Dermis microvascular lymphatic vessel endothelial cell (primary cell): Measurements from ENCODE around the gene SYNDIG1. TPM values are rescaled to one million over a fixed set of nuclear protein-coding genes. Genes with fewer than 3 reads are reported as not detected.

Experiments
- DNase-seq, 2 donors: peaks; one replicate each; pipeline versions ENCODE4 v3.0.0 to v3.0.0-alpha.2; 2010; ENCODE audit warnings: low read depth in 2 of 2
- total RNA-seq: library from RNA; depleted of rRNA; stranded (reverse); fragments of >200 nt; gene quantifications from 2 replicates; pipeline ENCODE4 v1.2.1, GENCODE V29; 2014

SYNDIG1 gene
- total RNA-seq, 1 donor from 2014 or later: not detected

DNA sequence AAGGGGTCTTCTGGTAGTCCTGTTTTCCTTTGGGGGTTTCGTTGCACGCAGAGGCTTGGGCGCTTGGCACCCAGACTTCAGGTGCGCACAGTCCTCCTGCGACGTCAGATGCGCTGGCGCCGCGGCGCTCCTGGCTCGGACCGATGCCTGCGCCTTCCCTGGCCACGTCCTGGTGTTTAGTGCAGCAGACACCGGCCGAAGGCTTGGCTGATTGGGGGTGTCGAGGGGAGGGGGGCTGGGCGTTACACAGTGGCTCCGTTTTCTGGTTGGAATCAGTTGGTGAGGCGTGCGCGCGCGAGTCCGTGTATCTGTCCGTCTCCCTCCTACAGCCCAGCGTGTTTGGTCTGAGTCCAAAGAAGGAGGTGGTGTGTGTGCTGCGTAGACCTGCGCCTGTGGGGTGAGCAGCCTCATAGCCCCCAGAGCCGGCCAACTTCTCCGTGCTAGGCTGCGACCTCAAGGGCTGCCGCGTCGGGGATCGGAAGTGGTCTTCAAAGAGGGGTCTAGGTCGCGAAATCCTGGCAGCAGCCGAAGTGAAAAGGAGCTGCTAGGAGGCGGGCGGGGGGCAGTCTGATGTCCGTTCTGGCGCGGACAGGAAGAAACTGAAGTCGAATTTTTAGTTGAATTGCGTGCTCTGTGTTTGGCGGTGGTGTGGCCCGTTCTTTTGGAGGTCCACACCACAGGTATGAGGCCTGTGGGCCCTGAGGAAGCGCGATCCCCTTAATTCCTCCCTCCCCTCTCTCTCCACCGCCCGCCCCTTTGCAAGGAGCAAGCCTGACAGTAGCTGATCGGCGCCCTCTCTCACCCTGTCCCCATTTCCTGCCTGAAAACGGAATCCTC lies 1.5 kb downstream of the SYNDIG1 start:
- no peak for DNase-seq

- DNase-seq: no peak
These were observed 3.0 kb downstream of the SYNDIG1 start for GRCh38 chr20:24472426-24472825.

GRCh38 chr20:24473435-24474223 lies 4.2 kb downstream of the SYNDIG1 start:
- no peak for DNase-seq

- no peak for DNase-seq
These were observed 8.6 kb downstream of the SYNDIG1 start for GRCh38 chr20:24477831-24478547.

GRCh38 chr20:24478584-24478983 lies 9.2 kb downstream of the SYNDIG1 start:
- DNase-seq: no peak

DNA sequence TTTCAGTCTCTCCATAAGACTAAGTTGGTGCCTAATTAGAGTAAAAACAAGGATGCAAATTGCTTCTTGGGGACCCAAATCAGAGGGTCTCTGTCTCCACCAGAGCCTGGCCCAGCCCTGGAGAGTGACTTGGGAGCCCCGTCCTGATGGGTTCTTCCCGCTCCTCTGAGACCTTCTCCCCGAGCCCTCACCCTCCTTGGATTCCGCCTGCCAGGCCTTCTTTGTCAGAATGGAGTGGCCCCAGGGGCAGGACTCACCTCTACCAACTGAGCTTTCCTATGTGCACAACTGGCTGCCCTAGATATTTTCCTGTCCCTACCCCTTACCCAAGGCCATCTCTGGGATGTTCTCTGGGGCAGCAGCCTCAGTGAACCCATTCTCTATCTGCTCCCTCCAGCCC lies 9.7 kb downstream of the SYNDIG1 start:
- no peak for DNase-seq

GRCh38 chr20:24479595-24479994 lies 10.2 kb downstream of the SYNDIG1 start:
- no peak for DNase-seq

DNA sequence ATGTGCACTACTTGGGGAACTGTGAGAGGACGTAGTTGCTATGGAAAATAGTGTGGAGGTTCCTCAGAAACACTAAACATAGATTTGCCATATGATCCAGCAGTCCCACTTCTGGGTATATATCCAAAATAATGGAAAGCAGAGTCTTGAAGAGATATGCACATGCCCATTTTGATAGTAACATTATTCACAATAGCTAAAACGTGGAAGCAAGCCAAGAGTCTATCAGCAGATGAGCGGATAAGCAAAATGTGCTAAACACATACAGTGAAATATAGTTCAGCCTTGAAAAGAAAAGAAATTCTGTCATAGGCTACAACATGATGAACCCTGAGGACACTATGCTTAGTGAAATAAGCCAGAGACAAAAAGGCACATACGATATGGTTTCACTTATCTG lies 11.1 kb downstream of the SYNDIG1 start:
- no peak for DNase-seq

GRCh38 chr20:24481173-24481572 lies 11.7 kb downstream of the SYNDIG1 start:
- no peak for DNase-seq

- no peak for DNase-seq
These were observed 14.1 kb downstream of the SYNDIG1 start for GRCh38 chr20:24483435-24484080.

DNA sequence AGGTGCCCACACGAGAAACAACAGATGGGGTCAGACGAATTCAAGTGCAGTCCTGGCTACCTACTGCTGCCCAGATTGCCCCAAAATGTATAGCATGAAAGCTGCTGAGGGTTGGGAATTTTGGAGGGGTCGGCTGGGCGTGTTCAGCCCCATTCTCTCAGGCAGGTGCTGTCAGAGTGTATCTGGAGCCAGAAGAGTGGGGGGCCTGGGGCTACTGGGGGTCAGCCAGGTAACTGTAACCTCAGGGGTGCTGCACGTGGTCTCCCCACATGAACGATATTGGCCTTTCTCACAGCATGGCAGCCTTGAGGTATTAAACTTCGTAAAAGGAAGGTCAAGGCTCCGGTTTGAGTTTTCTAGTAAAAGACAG lies 14.6 kb downstream of the SYNDIG1 start:
- no peak for DNase-seq

DNA sequence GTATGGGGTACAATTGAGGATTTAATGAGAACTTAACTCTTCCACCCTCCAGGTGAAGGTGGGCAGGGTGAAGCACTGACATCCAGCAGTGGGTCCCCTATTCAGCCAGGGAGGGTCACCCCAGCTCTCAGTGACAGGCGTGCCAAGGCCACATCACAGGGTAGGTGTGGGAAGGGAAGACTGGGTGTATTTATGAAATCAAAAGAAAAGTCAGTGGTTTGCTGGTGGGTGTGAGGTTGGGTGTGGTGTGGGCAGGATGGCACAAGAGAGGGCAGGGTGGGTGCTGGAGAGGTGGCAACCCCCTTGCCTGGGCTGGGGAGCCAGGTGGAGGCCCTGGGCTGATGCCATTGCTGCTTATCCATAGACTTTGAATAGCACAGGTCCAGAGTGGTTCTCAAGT lies 16.6 kb downstream of the SYNDIG1 start:
- no peak for DNase-seq

- no peak for DNase-seq
These were observed 17.8 kb downstream of the SYNDIG1 start for GRCh38 chr20:24487240-24487639.

DNA sequence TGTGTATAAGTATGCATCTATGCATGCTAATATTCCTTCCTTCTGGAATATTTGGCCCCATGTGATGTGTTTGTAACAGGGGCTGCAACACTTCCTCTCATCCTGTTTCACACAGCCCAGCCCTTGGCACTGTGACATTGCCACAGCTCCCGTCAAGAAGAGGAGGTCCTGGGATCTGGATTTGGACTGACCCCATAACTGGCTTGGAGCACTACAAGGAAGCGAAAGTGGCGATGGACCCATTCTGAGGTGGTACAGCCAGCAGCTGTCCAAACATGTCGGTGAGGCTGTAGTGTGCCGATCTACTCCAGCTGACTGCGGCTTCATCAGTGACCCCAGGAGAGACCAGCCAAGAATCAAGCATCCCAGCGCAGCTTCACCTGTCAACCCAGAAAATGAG lies 18.2 kb downstream of the SYNDIG1 start:
- no peak for DNase-seq

- DNase-seq: no peak
These were observed 18.8 kb downstream of the SYNDIG1 start for GRCh38 chr20:24488064-24488799.

DNA sequence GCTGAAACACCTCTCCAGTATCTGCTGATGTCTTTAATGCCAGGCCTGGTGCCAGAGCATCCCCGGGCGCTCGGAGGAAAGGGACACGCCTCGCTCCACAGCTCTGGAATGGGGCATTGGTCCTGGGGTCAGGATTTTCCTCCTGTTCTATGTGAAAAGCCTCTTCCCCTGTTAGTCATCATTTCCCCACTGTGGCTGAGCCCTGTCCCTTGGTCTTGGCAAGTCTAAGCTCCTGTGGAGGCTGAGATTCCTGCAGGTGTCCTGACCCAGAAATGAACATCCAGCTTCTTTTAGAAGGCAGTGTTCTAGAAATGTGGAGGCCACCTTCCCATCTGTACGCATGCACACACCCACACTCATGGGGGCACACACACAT lies 19.4 kb downstream of the SYNDIG1 start:
- no peak for DNase-seq

DNA sequence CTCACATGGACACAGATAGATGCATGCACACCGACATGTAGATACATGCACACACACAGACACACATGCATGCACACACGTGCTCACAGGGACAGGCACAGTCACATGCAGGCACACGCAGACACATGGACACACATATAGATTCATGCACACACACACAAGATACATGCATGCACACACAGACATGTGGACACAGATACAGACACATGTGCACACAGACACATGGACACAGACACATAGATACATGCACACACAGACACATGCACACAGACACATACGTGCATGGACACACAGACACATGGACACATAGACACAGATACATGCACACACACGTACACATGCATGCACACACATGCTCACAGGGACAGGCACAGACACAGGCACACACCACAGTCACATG lies 19.8 kb downstream of the SYNDIG1 start:
- no peak for DNase-seq

GRCh38 chr20:24489631-24490260 lies 20.3 kb downstream of the SYNDIG1 start:
- no peak for DNase-seq

- DNase-seq: no peak
These were observed 21.2 kb downstream of the SYNDIG1 start for GRCh38 chr20:24490598-24490997.

GRCh38 chr20:24491041-24491756 lies 21.8 kb downstream of the SYNDIG1 start:
- no peak for DNase-seq
